ENCODE results near the gene DISC1. TPM values are rescaled to one million over a fixed set of nuclear protein-coding genes. Genes with fewer than 3 reads are reported as not detected.
A peak's percentile ranks its signal among the peaks of the same experiment; 100 is the strongest.

The DISC1 gene
- total RNA-seq, 1 experiment from 2014 or later, result 0.36 TPM

- Histone ChIP-seq H3K27me3 (ENCODE audit: control insufficient read depth, insufficient read depth, low read length) (no peaks in the 10 kb centered on the region), H3K9me3 (ENCODE audit: control insufficient read depth, insufficient read depth, low read depth, low read length) (no peaks in the 10 kb centered on the region), H3K4me3 (ENCODE audit: low read depth in 2 of 2, low read length in 2 of 2) (peak overlapping the region; percentile 46 to 94; a peak in 3 of 4 replicates), H3K36me3 (ENCODE audit: control insufficient read depth, insufficient read depth, low read length) (no peaks in the 10 kb centered on the region), H3K27ac (ENCODE audit: low read length) (no peak overlapping the region), H3K4me1 (ENCODE audit: control insufficient read depth, insufficient read depth, low read length) (no peaks in the 10 kb centered on the region)
- CTCF ChIA-PET, result no interaction called here
- DNase-seq (ENCODE audit: low read depth, low spot score), result no peak
- in situ Hi-C loops (cut with HindIII; ENCODE audit: low pct_unique_long_range_greater_than_20kb, low sequenced_read_pairs), result no loop called here
- no peak for TF ChIP-seq POLR2AphosphoS5 (IDR thresholded peaks at IDR 0.05; ENCODE audit: low read depth, low read length)
- TF ChIP-seq SIN3A (IDR thresholded peaks at IDR 0.05; ENCODE audit: borderline replicate concordance, insufficient read depth, low read depth, low read length), result no peak
- TF ChIP-seq, protein P1, sequence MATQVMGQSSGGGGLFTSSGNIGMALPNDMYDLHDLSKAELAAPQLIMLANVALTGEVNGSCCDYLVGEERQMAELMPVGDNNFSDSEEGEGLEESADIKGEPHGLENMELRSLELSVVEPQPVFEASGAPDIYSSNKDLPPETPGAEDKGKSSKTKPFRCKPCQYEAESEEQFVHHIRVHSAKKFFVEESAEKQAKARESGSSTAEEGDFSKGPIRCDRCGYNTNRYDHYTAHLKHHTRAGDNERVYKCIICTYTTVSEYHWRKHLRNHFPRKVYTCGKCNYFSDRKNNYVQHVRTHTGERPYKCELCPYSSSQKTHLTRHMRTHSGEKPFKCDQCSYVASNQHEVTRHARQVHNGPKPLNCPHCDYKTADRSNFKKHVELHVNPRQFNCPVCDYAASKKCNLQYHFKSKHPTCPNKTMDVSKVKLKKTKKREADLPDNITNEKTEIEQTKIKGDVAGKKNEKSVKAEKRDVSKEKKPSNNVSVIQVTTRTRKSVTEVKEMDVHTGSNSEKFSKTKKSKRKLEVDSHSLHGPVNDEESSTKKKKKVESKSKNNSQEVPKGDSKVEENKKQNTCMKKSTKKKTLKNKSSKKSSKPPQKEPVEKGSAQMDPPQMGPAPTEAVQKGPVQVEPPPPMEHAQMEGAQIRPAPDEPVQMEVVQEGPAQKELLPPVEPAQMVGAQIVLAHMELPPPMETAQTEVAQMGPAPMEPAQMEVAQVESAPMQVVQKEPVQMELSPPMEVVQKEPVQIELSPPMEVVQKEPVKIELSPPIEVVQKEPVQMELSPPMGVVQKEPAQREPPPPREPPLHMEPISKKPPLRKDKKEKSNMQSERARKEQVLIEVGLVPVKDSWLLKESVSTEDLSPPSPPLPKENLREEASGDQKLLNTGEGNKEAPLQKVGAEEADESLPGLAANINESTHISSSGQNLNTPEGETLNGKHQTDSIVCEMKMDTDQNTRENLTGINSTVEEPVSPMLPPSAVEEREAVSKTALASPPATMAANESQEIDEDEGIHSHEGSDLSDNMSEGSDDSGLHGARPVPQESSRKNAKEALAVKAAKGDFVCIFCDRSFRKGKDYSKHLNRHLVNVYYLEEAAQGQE (IDR thresholded peaks at IDR 0.05; ENCODE audit: insufficient read depth in 1 of 2, low read depth in 2 of 2, low read length in 1 of 2), result no peak
- TF ChIP-seq, protein P2, sequence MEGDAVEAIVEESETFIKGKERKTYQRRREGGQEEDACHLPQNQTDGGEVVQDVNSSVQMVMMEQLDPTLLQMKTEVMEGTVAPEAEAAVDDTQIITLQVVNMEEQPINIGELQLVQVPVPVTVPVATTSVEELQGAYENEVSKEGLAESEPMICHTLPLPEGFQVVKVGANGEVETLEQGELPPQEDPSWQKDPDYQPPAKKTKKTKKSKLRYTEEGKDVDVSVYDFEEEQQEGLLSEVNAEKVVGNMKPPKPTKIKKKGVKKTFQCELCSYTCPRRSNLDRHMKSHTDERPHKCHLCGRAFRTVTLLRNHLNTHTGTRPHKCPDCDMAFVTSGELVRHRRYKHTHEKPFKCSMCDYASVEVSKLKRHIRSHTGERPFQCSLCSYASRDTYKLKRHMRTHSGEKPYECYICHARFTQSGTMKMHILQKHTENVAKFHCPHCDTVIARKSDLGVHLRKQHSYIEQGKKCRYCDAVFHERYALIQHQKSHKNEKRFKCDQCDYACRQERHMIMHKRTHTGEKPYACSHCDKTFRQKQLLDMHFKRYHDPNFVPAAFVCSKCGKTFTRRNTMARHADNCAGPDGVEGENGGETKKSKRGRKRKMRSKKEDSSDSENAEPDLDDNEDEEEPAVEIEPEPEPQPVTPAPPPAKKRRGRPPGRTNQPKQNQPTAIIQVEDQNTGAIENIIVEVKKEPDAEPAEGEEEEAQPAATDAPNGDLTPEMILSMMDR (IDR thresholded peaks at IDR 0.05), result no peak
- TF ChIP-seq TCF7L2 (IDR thresholded peaks at IDR 0.05; ENCODE audit: low read depth, low read length), result no peak
- no peak for ATAC-seq
- intact Hi-C loops (cut with micrococcal nuclease; ENCODE audit: unreplicated experiment), result no loop called here
- BruUV-seq (replicated peaks), result no TSS peak
- POLR2A ChIA-PET, result no interaction called here
Observed at GRCh38 chr1:231602673-231602984, 24.0 kb upstream of the DISC1 start.

DNA sequence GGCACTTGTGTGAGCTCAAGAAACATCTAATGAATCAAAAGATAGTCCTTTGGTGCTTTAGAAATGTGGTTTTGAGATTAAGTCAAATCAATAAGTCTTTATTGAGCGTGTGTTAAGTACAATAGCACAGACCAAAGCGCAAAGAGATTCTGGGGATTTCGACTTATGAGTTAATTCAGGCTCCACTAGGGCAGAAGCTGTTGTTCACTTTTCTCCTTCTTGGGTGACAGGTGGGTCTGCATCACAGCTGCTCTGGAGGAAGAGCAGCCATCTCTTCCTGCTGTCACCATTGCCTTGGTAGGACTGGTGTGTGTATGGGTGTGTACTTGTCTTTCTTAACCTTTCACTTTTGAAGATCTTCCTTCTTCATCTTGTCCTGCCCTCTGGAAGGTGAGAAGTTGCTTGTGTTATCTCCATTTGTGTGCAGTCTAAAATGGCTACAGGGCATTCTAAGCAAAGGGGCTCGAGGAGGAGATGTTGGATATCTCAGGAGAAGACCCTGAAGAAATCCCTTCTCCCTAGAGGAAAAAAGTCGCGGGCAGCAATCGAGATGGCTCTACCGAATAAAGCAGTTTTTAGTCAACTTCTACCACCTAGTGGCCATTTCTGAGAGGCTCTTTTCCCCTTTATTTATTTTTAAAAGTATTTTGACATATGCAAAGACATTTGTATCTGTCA, 22.9 kb upstream of the DISC1 start:
- BruUV-seq (replicated peaks), result no TSS peak

More for the DNA sequence above, 22.9 kb upstream of the DISC1 start:
- DNase-seq (ENCODE audit: low read depth, low spot score), result peak; percentile 54
- no peaks in the 10 kb centered on the region for H3K36me3 ChIP-seq (ENCODE audit: control insufficient read depth, insufficient read depth, low read length)
- H3K9me3 ChIP-seq (ENCODE audit: control insufficient read depth, insufficient read depth, low read depth, low read length), result no peaks in the 10 kb centered on the region
- H3K4me3 ChIP-seq (ENCODE audit: low read depth in 2 of 2, low read length in 2 of 2), result peak overlapping the region; percentile 46 to 94
- H3K27me3 ChIP-seq (ENCODE audit: control insufficient read depth, insufficient read depth, low read length), result no peaks in the 10 kb centered on the region
- ATAC-seq, result peak; percentile 88
- H3K27ac ChIP-seq (ENCODE audit: low read length), result peak overlapping the region; percentile 41; the same call in 1 of the 2 replicates
- in situ Hi-C loops (cut with HindIII; ENCODE audit: low pct_unique_long_range_greater_than_20kb, low sequenced_read_pairs) (no loop called here), intact Hi-C loops (cut with micrococcal nuclease; ENCODE audit: unreplicated experiment) (no loop called here)
- TF ChIP-seq, protein P2 (IDR thresholded peaks at IDR 0.05), result peak; percentile 83
- TF ChIP-seq POLR2AphosphoS5 (IDR thresholded peaks at IDR 0.05; ENCODE audit: low read depth, low read length) (no peak), TCF7L2 (IDR thresholded peaks at IDR 0.05; ENCODE audit: low read depth, low read length) (no peak)
- ChIA-PET POLR2A (interaction anchor here (0.6 kb wide), 1 partner anchor 48 kb away, joined by 4 read pairs; no protein-coding TSS in a partner anchor), CTCF (no interaction called here)
- no peaks in the 10 kb centered on the region for H3K4me1 ChIP-seq (ENCODE audit: control insufficient read depth, insufficient read depth, low read length)
